ENCODE data around the gene NCKAP5.

GRCh38 chr2:132692816-132693215 lies 875.4 kb downstream of the NCKAP5 start:
- TF ChIP-seq CTCF (IDR thresholded peaks at IDR 0.05; ENCODE audit: low read depth, low read length) (no peak), POLR2A (IDR thresholded peaks at IDR 0.05; ENCODE audit: extremely low read depth, insufficient read length) (no peak), MAX (IDR thresholded peaks at IDR 0.05; ENCODE audit: low read depth, low read length) (no peak)

All from NB4 (cell line).